Thyroid gland (tissue), 4 donors: ENCODE measurements around the gene ARHGEF16. TPM values are rescaled to one million over a fixed set of nuclear protein-coding genes. Genes with fewer than 3 reads are reported as not detected.

ENCODE experiments used
- DNase-seq, 2 donors: peaks; one replicate each; pipeline ENCODE4 v3.0.0-alpha.2; 2019
- H3K27ac ChIP-seq, 3 donors: fragments of 200-600 bp; sonication (generic); 1 replicate in 2 of 3; 2 replicates in 1 of 3; pipeline ENCODE4 v1.5.1; 2016 to 2019; ENCODE audit warnings: mild to moderate bottlenecking in 1 of 3, moderate library complexity in 1 of 3
- H3K27me3 ChIP-seq: fragments of 200-600 bp; sonication (generic); one replicate; pipeline ENCODE4 v1.5.1; 2019
- H3K36me3 ChIP-seq, 2 donors: fragments of 200-600 bp; sonication (generic); one replicate each; pipeline ENCODE4 v1.5.1; 2016 to 2019
- H3K4me1 ChIP-seq, 2 donors: fragments of 200-600 bp; sonication (generic); one replicate each; pipeline ENCODE4 v1.5.1; 2017 to 2019
- H3K4me3 ChIP-seq, 3 donors: fragments of 200-600 bp; sonication (generic); replicated peaks in 1 of 3; 1 replicate in 2 of 3; 2 replicates in 1 of 3; pipeline ENCODE4 v1.5.1; 2016; ENCODE audit warnings: mild to moderate bottlenecking in 1 of 3
- H3K9me3 ChIP-seq: fragments of 200-600 bp; sonication (generic); one replicate; pipeline ENCODE4 v1.5.1; 2017
- CTCF ChIP-seq, 6 experiments: fragments of 200-600 bp in 3 of 6; fragments of 450-650 bp in 3 of 6; sonication (generic) in 3 of 6; IDR thresholded peaks; one replicate each; pipeline ENCODE4 v1.5.1; 2016 to 2019; ENCODE audit warnings: antibody characterized with exemption in 6 of 6, mild to moderate bottlenecking in 2 of 6, inconsistent platforms in 1 of 6, moderate library complexity in 1 of 6
- POLR2A ChIP-seq, 2 donors: fragments of 450-650 bp; IDR thresholded peaks; one replicate each; pipeline ENCODE4 v1.6.1; 2017; ENCODE audit warnings: antibody characterized with exemption in 2 of 2, mild to moderate bottlenecking in 2 of 2, moderate library complexity in 1 of 2
- WGBS, 2 donors: methylation state at CpG; one replicate each; pipeline ENCODE4 v1.1.5; 2017; 5-methylcytosine and 5-hydroxymethylcytosine counted together
- intact Hi-C: fragments of 100-400 bp; cut with DNase I; formaldehyde crosslinking; loops from one replicate; pipeline ENCODE4 v1.15.1; 2023
- total RNA-seq, 4 donors: library from RNA; depleted of rRNA; stranded (reverse); fragments of >200 nt; gene quantifications; one replicate each; pipeline ENCODE4 v1.2.3, GENCODE V29; 2016

The ARHGEF16 gene
- total RNA-seq, 4 donors from 2014 or later: 16.0 to 23.7 (median 21.2) TPM

DNA sequence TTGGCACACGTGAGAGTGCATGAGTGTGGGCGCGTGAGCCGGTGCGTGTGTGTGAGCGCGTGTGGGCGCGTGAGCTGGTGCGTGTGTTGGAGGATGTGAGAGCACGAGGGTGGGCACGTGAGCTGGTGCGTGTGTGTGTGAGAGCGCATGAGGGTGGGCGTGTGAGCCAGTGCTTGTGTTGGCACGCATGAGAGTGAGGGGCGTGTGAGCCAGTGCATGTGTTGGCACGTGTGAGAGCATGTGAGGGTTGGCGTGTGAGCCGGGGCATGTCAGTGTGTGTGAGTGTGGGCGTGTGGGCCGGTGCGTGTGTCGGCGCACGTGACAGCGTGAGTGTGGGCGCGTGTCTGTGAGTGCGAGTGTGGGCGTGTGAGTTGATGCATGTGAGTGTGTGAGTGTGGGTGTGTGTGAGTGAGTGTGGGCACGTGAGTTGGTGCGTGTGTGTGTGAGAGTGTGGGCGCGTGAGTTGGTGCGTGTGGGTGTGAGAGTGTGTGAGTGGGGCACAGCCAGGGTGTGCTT lies 45.7 kb upstream of the ARHGEF16 start:
- H3K36me3 ChIP-seq: peaks cover 0 to 3% of the 10 kb centered on the region in 2 donors
- intact Hi-C loops: loop anchor here (5.0 kb wide), 1 partner anchor 397 kb away; no protein-coding TSS in a partner anchor
- no peaks in the 10 kb centered on the region for H3K9me3 ChIP-seq
- no peak overlapping the region for H3K27ac ChIP-seq
- H3K4me3 ChIP-seq: no peak overlapping the region
- no peaks in the 10 kb centered on the region for H3K27me3 ChIP-seq
- 95 to 97% methylated on average over 36 of the region's 36 CpGs for WGBS, 2 donors
- DNase-seq: no peak
- TF ChIP-seq POLR2A (IDR thresholded peaks at IDR 0.05): no peak
- TF ChIP-seq CTCF (IDR thresholded peaks at IDR 0.05): no peak
- no peaks in the 10 kb centered on the region for H3K4me1 ChIP-seq

DNA sequence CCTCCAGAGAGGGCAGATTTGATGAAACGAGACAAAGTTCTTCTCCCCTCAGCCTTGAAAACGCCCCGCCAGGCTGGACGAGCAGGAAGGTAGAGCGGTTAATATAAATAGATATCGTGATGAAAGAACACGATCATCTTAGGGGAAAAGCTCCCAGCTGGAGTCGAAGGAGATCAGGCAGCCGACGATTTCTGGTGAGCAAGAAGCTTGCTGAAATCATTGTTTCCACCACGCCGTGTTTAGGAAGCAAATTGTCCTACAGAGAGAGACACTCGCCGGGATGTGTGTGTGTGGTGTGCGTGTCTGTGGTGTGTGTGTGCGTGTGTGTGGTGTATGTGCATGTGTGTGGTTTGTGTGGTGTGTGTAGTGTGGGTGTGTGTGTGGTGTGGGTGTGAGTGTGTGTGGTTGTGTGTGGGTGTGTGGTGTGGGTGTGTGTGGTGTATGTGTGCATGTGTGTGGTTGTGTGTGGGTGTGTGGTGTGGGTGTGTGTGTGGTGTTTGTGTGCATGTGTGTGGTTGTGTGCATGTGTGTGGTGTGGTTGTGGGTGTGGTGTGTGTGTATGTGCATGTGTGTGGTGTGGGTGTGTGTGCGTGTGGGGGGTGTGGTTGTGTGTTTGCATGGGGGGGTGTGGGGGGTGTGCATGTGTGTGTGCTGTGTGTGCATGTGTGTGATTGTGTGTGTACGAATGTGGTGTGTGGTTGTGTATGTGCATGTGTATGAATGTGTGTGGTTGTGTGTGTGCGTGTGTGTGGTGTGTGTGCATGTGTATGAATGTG lies 44.9 kb upstream of the ARHGEF16 start:
- no peaks in the 10 kb centered on the region for H3K4me1 ChIP-seq
- H3K27me3 ChIP-seq: no peaks in the 10 kb centered on the region
- no peak overlapping the region for H3K27ac ChIP-seq
- DNase-seq: no peak
- H3K36me3 ChIP-seq: peaks cover 0 to 3% of the 10 kb centered on the region in 2 donors
- 83 to 84% methylated on average over 19 of the region's 19 CpGs for WGBS, 2 donors
- no peaks in the 10 kb centered on the region for H3K9me3 ChIP-seq
- H3K4me3 ChIP-seq: no peak overlapping the region
- no peak for TF ChIP-seq CTCF (IDR thresholded peaks at IDR 0.05)
- TF ChIP-seq POLR2A (IDR thresholded peaks at IDR 0.05): no peak
- intact Hi-C loops: loop anchor here (5.0 kb wide), 2 partner anchors 342 to 397 kb away; partner anchors contain the start of gene PRDM16

DNA sequence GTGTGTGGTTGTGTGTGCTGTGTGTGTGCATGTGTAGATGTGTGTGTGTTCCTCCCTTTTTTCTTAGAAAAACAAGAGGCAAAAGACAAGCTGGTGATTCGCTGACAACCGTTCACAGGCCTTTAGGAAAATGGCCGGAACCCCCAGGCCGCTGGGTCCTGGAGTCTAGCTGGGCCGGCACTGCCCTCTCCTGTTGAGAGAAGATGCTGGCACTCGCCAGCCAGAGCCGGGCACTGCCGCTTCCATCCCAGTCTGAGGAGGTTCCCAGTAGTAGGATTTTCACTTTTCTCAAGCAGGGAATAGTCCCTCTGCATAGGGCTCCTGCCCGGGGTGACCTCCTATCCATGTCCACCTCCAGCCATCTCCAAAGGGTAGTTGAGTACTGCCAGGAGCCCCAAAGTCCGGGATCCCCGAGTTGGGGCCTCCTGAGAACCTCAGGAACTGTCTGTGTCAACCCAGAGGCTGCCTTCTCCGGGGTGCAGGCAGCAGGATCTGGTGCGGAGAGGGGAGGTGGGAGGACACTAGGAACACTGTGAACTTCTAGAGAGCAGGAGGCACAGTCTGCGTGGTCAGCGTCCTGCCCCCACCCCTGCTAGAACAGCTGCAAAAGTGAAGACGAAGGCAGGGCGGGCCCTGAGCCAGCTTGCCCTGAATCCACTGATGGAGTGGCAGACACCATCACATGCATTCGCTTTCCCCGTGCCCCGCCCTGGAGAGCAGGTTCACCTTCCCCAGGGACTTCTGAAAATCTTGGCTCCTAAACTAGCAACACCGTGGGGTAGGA lies 44.1 kb upstream of the ARHGEF16 start:
- Histone ChIP-seq H3K4me3 (no peak overlapping the region), H3K9me3 (no peaks in the 10 kb centered on the region), H3K27ac (no peak overlapping the region), H3K36me3 (peaks cover 0 to 3% of the 10 kb centered on the region in 2 donors), H3K27me3 (no peaks in the 10 kb centered on the region), H3K4me1 (no peaks in the 10 kb centered on the region)
- intact Hi-C loops: loop anchor here (5.0 kb wide), 1 partner anchor 343 kb away; the partner anchor contains the start of gene PRDM16
- peak; percentile 83 to 87 for DNase-seq
- TF ChIP-seq POLR2A (IDR thresholded peaks at IDR 0.05) (no peak), CTCF (IDR thresholded peaks at IDR 0.05) (peak; percentile 44 to 90 (median 85))
- WGBS, 2 donors: 46 to 66% methylated on average over 14 to 16 of the region's 21 CpGs

DNA sequence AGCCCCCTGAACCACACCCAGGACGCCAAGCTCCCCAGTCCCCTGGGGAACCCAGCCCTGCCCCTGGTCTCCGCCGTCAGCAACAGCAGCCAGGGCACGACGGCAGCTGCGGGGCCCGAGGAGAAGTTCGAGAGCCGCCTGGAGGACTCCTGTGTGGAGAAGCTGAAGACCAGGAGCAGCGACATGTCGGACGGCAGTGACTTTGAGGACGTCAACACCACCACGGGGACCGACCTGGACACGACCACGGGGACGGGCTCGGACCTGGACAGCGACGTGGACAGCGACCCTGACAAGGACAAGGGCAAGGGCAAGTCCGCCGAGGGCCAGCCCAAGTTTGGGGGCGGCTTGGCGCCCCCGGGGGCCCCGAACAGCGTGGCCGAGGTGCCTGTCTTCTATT lies 42.7 kb upstream of the ARHGEF16 start:
- H3K36me3 ChIP-seq: peaks cover 0 to 3% of the 10 kb centered on the region in 2 donors
- no peak for TF ChIP-seq POLR2A (IDR thresholded peaks at IDR 0.05)
- TF ChIP-seq CTCF (IDR thresholded peaks at IDR 0.05): no peak
- H3K9me3 ChIP-seq: no peaks in the 10 kb centered on the region
- intact Hi-C loops: loop anchor here (5.0 kb wide), 1 partner anchor 345 kb away; the partner anchor contains the start of gene PRDM16
- no peak for DNase-seq
- 91 to 95% methylated on average over 20 to 23 of the region's 30 CpGs for WGBS, 2 donors
- no peaks in the 10 kb centered on the region for H3K4me1 ChIP-seq
- H3K27ac ChIP-seq: no peak overlapping the region
- H3K27me3 ChIP-seq: no peaks in the 10 kb centered on the region
- no peak overlapping the region for H3K4me3 ChIP-seq
